GM12892 (cell line): ENCODE results near the gene GPS1.

Experiments
- DNase-seq: peaks from one replicate; pipeline ENCODE4 v3.0.0; 2011; ENCODE audit not compliant: insufficient read length
- FAIRE-seq: peaks from 2 replicates; lab custom pipeline; 2011; peaks lifted over from hg19 to GRCh38; lab: Jason Lieb, UNC
- POLR2A ChIP-seq: IDR thresholded peaks from 2 replicates; pipeline ENCODE4 v1.6.1; 2011; ENCODE audit warnings: low read depth, low read length, control low read depth
- POLR2AphosphoS5 ChIP-seq: IDR thresholded peaks from 2 replicates; pipeline ENCODE4 v1.6.1; 2011; ENCODE audit warnings: low read depth, low read length, control low read depth
- TAF1 ChIP-seq: IDR thresholded peaks from 2 replicates; pipeline ENCODE4 v1.6.1; 2011; ENCODE audit warnings: low read depth, mild to moderate bottlenecking, control low read depth, low read length, borderline replicate concordance

The GPS1 gene

GRCh38 chr17:82060614-82061013 is 8.9 kb downstream of the GPS1 start:
- no peak for DNase-seq
- TF ChIP-seq POLR2AphosphoS5 (no peak), TAF1 (no peak), POLR2A (no peak; the same call in 1 of the 2 replicates)
- FAIRE-seq = no peak

- DNase-seq (no peak), FAIRE-seq (no peak)
- no peak for TF ChIP-seq POLR2AphosphoS5
- no peak for TF ChIP-seq TAF1
- peak; percentile 13; the same call in 1 of the 2 replicates for TF ChIP-seq POLR2A
Measured at GRCh38 chr17:82061047-82061925, 9.6 kb downstream of the GPS1 start.

GRCh38 chr17:82062076-82062983 is 10.6 kb downstream of the GPS1 start:
- DNase-seq (no peak), FAIRE-seq (no peak)
- TF ChIP-seq POLR2A (0 out of 2 replicates have a peak, but pooled peaks have one; percentile 21), TAF1 (no peak)

- DNase-seq (no peak), FAIRE-seq (no peak)
- no peak for TF ChIP-seq POLR2A
- no peak for TF ChIP-seq POLR2AphosphoS5
- TF ChIP-seq TAF1 = no peak
Measured at GRCh38 chr17:82062984-82063368, 11.3 kb downstream of the GPS1 start.

- no peak for DNase-seq
- no peak for FAIRE-seq
- no peak for TF ChIP-seq TAF1
- TF ChIP-seq POLR2AphosphoS5 = no peak
- TF ChIP-seq POLR2A = no peak
Measured at GRCh38 chr17:82063424-82064415, 12.0 kb downstream of the GPS1 start.

GRCh38 chr17:82064433-82065192 is 12.9 kb downstream of the GPS1 start:
- no peak for FAIRE-seq
- no peak for TF ChIP-seq POLR2AphosphoS5
- TF ChIP-seq TAF1 = no peak
- TF ChIP-seq POLR2A = no peak
- DNase-seq = no peak

- FAIRE-seq = no peak
- DNase-seq = no peak
- TF ChIP-seq POLR2A (no peak), TAF1 (no peak), POLR2AphosphoS5 (no peak)
Measured at GRCh38 chr17:82065193-82065637, 13.5 kb downstream of the GPS1 start.

- TF ChIP-seq TAF1 = peak; percentile 83; the same call in 1 of the 2 replicates
- TF ChIP-seq POLR2AphosphoS5 = 0 out of 2 replicates have a peak, but pooled peaks have one; percentile 34
- TF ChIP-seq POLR2A = no peak
- DNase-seq = peak; percentile 96
- FAIRE-seq = peak; percentile 90
Measured at GRCh38 chr17:82065638-82066303, 14.1 kb downstream of the GPS1 start, which contains the start of gene DUS1L. Gene DUS1L (minus strand): TSS chr17:82065804. CDS start chr17:82065059, 745 bp downstream.

- DNase-seq (no peak), FAIRE-seq (no peak)
- TF ChIP-seq POLR2AphosphoS5 = no peak
- TF ChIP-seq POLR2A = no peak
- no peak for TF ChIP-seq TAF1
Measured at GRCh38 chr17:82070611-82071010, 18.9 kb downstream of the GPS1 start.

- FAIRE-seq (no peak), DNase-seq (no peak)
- no peak for TF ChIP-seq POLR2AphosphoS5
- TF ChIP-seq POLR2A = no peak
- TF ChIP-seq TAF1 = no peak
Measured at GRCh38 chr17:82072827-82073226, 21.1 kb downstream of the GPS1 start.
